ENCODE data around the gene CDH23. TPM values are rescaled to one million over a fixed set of nuclear protein-coding genes. Genes with fewer than 3 reads are reported as not detected.

The CDH23 gene
- total and polyA plus RNA-seq, 8 donors, result 1.8 to 22.8 (median 3.0) TPM

GRCh38 chr10:71421075-71421434 is 24.3 kb downstream of the CDH23 start:
- peaks cover 0 to 20% of the 10 kb centered on the region in 2 donors for H3K27me3 ChIP-seq
- no peak overlapping the region for H3K27ac ChIP-seq
- H3K4me1 ChIP-seq, result no peaks in the 10 kb centered on the region
- TF ChIP-seq CTCF (IDR thresholded peaks at IDR 0.05), result no peak
- ATAC-seq (no peak), DNase-seq (no peak)
- intact Hi-C loops (cut with DNase I), result no loop called here
- no peaks in the 10 kb centered on the region for H3K36me3 ChIP-seq
- no peak overlapping the region for H3K4me3 ChIP-seq
- peaks cover 0 to 3% of the 10 kb centered on the region in 2 donors for H3K9me3 ChIP-seq

- DNase-seq (no peak), ATAC-seq (no peak)
- Histone ChIP-seq H3K27me3 (peaks cover 0 to 20% of the 10 kb centered on the region in 2 donors), H3K4me3 (no peak overlapping the region), H3K27ac (no peak overlapping the region), H3K4me1 (no peaks in the 10 kb centered on the region), H3K9me3 (no peaks in the 10 kb centered on the region), H3K36me3 (no peaks in the 10 kb centered on the region)
- TF ChIP-seq CTCF (IDR thresholded peaks at IDR 0.05), result no peak
- intact Hi-C loops (cut with DNase I), result no loop called here
Measured at GRCh38 chr10:71423250-71423649, 26.5 kb downstream of the CDH23 start.

GRCh38 chr10:71423901-71424300 is 27.2 kb downstream of the CDH23 start:
- Histone ChIP-seq H3K4me3 (no peak overlapping the region), H3K27ac (no peak overlapping the region), H3K4me1 (no peaks in the 10 kb centered on the region), H3K27me3 (peaks cover 0 to 20% of the 10 kb centered on the region in 2 donors), H3K36me3 (no peaks in the 10 kb centered on the region), H3K9me3 (no peaks in the 10 kb centered on the region)
- intact Hi-C loops (cut with DNase I), result no loop called here
- ATAC-seq (no peak), DNase-seq (no peak)
- TF ChIP-seq CTCF (IDR thresholded peaks at IDR 0.05), result no peak

GRCh38 chr10:71424496-71425194 is 27.9 kb downstream of the CDH23 start:
- H3K4me3 ChIP-seq, result no peak overlapping the region
- H3K27me3 ChIP-seq, result peaks cover 0 to 12% of the 10 kb centered on the region in 2 donors
- no peak for TF ChIP-seq CTCF (IDR thresholded peaks at IDR 0.05)
- no peaks in the 10 kb centered on the region for H3K9me3 ChIP-seq
- intact Hi-C loops (cut with DNase I), result no loop called here
- no peaks in the 10 kb centered on the region for H3K36me3 ChIP-seq
- no peak for DNase-seq
- no peak overlapping the region for H3K27ac ChIP-seq
- no peak for ATAC-seq
- no peaks in the 10 kb centered on the region for H3K4me1 ChIP-seq

GRCh38 chr10:71426058-71426605 is 29.4 kb downstream of the CDH23 start:
- no peaks in the 10 kb centered on the region for H3K36me3 ChIP-seq
- no peak overlapping the region for H3K4me3 ChIP-seq
- no peaks in the 10 kb centered on the region for H3K9me3 ChIP-seq
- H3K4me1 ChIP-seq, result no peaks in the 10 kb centered on the region
- ATAC-seq, result no peak
- no peak overlapping the region for H3K27ac ChIP-seq
- no peak for DNase-seq
- peaks cover 0 to 9% of the 10 kb centered on the region in 2 donors for H3K27me3 ChIP-seq
- intact Hi-C loops (cut with DNase I), result no loop called here
- TF ChIP-seq CTCF (IDR thresholded peaks at IDR 0.05), result no peak
